Neural progenitor cell (in vitro differentiated cells): Measurements from ENCODE around the gene CEP128. TPM values are rescaled to one million over a fixed set of nuclear protein-coding genes. Genes with fewer than 3 reads are reported as not detected.

Experiments
- DNase-seq: peaks from one replicate; pipeline ENCODE4 v3.0.0-alpha.2; 2016; ENCODE audit warnings: low spot score
- H2AFZ ChIP-seq: fragments of 200-600 bp; sonication (generic); replicated peaks from 2 replicates; pipeline ENCODE4 v1.6.1; 2016; ENCODE audit warnings: antibody characterized with exemption
- H3F3A ChIP-seq: fragments of 200-600 bp; sonication (generic); 2 replicates; pipeline ENCODE4 v1.6.1; 2016; ENCODE audit warnings: antibody characterized with exemption, low read depth
- H3K27ac ChIP-seq: fragments of 200-600 bp; sonication (generic); 2 replicates; pipeline ENCODE4 v1.5.1; 2016; ENCODE audit warnings: mild to moderate bottlenecking
- H3K27me3 ChIP-seq: fragments of 200-600 bp; sonication (generic); 2 replicates; pipeline ENCODE4 v1.6.1; 2016; ENCODE audit warnings: mild to moderate bottlenecking, moderate library complexity
- H3K36me3 ChIP-seq: fragments of 200-600 bp; sonication (generic); 2 replicates; pipeline ENCODE4 v1.5.1; 2016
- H3K4me1 ChIP-seq: fragments of 200-600 bp; sonication (generic); 2 replicates; pipeline ENCODE4 v1.6.1; 2016; ENCODE audit warnings: mixed run types
- H3K4me2 ChIP-seq: fragments of 200-600 bp; sonication (generic); 2 replicates; pipeline ENCODE4 v1.6.1; 2016
- H3K4me3 ChIP-seq: fragments of 200-600 bp; sonication (generic); 2 replicates; pipeline ENCODE4 v1.5.1; 2016
- H3K79me2 ChIP-seq: fragments of 200-600 bp; sonication (generic); 2 replicates; pipeline ENCODE4 v1.6.1; 2016; ENCODE audit warnings: low read depth
- H3K9ac ChIP-seq: fragments of 200-600 bp; sonication (generic); 2 replicates; pipeline ENCODE4 v1.6.1; 2016
- H3K9me3 ChIP-seq: fragments of 200-600 bp; sonication (generic); 2 replicates; pipeline ENCODE4 v1.5.1; 2016; ENCODE audit warnings: low read depth
- H4K20me1 ChIP-seq: fragments of 200-600 bp; sonication (generic); 2 replicates; pipeline ENCODE4 v1.6.1; 2016; ENCODE audit warnings: low read depth
- H3K27ac Mint-ChIP-seq: 3 replicates; pipeline ENCODE4 v1.8.0; 2021; ENCODE audit warnings: mixed read lengths
- H3K27me3 Mint-ChIP-seq: 2 replicates; pipeline ENCODE4 v1.8.0; 2022; ENCODE audit warnings: low read depth, mild to moderate bottlenecking, inconsistent platforms, moderate library complexity, mixed read lengths; ENCODE audit not compliant: insufficient read depth
- H3K36me3 Mint-ChIP-seq: 3 replicates; pipeline ENCODE4 v1.8.0; 2021; ENCODE audit warnings: mixed read lengths
- H3K4me1 Mint-ChIP-seq: 3 replicates; pipeline ENCODE4 v1.8.0; 2021; ENCODE audit warnings: mixed read lengths
- H3K4me3 Mint-ChIP-seq: 3 replicates; pipeline ENCODE4 v1.8.0; 2021; ENCODE audit warnings: mild to moderate bottlenecking, moderate library complexity, mixed read lengths
- H3K9me3 Mint-ChIP-seq: 3 replicates; pipeline ENCODE4 v1.8.0; 2020; ENCODE audit warnings: mixed read lengths
- EZH2 ChIP-seq: fragments of 200-600 bp; sonication (generic); IDR thresholded peaks from 2 replicates; pipeline ENCODE4 v1.6.1; 2017; ENCODE audit warnings: antibody characterized with exemption, mild to moderate bottlenecking, moderate library complexity
- EZH2phosphoT487 ChIP-seq: fragments of 200-600 bp; sonication (generic); IDR thresholded peaks from 2 replicates; pipeline ENCODE4 v1.6.1; 2017; ENCODE audit warnings: antibody characterized with exemption
- total RNA-seq: library from RNA; depleted of rRNA; stranded (reverse); fragments of >200 nt; gene quantifications from 2 replicates; pipeline ENCODE4 v1.2.3, GENCODE V29; 2015; ENCODE audit warnings: low replicate concordance
- TF ChIP-seq, protein P1 (sequence below): fragments of 200-600 bp; sonication (generic); IDR thresholded peaks from 2 replicates; pipeline ENCODE4 v1.5.1; 2017; ENCODE audit warnings: antibody characterized with exemption, mild to moderate bottlenecking

The CEP128 gene
- total RNA-seq, 1 donor from 2014 or later: 12.1 TPM

DNA sequence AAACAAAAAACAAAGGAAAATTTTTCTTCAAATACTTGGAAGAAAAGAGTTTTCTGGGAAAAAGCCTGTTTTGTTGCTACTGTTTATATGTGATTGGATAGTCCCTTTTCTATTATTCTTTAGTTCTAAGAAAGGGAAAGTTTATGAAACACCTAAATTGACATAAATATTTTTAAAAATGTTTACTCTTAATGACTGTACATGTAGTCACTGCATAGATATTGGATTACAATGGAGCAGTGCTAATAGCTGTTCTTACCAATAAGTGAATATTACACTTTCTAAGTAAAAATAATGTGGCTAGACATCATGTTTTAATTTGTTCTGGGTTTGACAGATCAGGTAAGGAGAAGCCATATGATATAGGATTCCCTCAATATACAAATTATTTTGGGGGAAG lies 377.5 kb downstream of the CEP128 start:
- Histone ChIP-seq H3K4me1 (peaks cover 3% of the 10 kb centered on the region), H3F3A (no peaks in the 10 kb centered on the region), H2AFZ (no peak overlapping the region), H3K9me3 (no peaks in the 10 kb centered on the region), H3K4me3 (no peak overlapping the region), H3K9ac (no peak overlapping the region), H3K79me2 (no peaks in the 10 kb centered on the region), H3K36me3 (no peaks in the 10 kb centered on the region), H3K27ac (no peak overlapping the region), H3K27me3 (no peaks in the 10 kb centered on the region), H3K4me2 (no peak overlapping the region), H4K20me1 (no peaks in the 10 kb centered on the region)
- H3K9me3 Mint-ChIP-seq: no peaks in the 10 kb centered on the region
- no peaks in the 10 kb centered on the region for H3K27me3 Mint-ChIP-seq
- peaks cover under 1% of the 10 kb centered on the region for H3K4me1 Mint-ChIP-seq
- H3K4me3 Mint-ChIP-seq: no peak overlapping the region
- TF ChIP-seq, protein P1, sequence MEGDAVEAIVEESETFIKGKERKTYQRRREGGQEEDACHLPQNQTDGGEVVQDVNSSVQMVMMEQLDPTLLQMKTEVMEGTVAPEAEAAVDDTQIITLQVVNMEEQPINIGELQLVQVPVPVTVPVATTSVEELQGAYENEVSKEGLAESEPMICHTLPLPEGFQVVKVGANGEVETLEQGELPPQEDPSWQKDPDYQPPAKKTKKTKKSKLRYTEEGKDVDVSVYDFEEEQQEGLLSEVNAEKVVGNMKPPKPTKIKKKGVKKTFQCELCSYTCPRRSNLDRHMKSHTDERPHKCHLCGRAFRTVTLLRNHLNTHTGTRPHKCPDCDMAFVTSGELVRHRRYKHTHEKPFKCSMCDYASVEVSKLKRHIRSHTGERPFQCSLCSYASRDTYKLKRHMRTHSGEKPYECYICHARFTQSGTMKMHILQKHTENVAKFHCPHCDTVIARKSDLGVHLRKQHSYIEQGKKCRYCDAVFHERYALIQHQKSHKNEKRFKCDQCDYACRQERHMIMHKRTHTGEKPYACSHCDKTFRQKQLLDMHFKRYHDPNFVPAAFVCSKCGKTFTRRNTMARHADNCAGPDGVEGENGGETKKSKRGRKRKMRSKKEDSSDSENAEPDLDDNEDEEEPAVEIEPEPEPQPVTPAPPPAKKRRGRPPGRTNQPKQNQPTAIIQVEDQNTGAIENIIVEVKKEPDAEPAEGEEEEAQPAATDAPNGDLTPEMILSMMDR: no peak
- TF ChIP-seq EZH2phosphoT487 (no peak), EZH2 (no peak)
- no peak overlapping the region for H3K27ac Mint-ChIP-seq
- no peaks in the 10 kb centered on the region for H3K36me3 Mint-ChIP-seq
- DNase-seq: no peak

DNA sequence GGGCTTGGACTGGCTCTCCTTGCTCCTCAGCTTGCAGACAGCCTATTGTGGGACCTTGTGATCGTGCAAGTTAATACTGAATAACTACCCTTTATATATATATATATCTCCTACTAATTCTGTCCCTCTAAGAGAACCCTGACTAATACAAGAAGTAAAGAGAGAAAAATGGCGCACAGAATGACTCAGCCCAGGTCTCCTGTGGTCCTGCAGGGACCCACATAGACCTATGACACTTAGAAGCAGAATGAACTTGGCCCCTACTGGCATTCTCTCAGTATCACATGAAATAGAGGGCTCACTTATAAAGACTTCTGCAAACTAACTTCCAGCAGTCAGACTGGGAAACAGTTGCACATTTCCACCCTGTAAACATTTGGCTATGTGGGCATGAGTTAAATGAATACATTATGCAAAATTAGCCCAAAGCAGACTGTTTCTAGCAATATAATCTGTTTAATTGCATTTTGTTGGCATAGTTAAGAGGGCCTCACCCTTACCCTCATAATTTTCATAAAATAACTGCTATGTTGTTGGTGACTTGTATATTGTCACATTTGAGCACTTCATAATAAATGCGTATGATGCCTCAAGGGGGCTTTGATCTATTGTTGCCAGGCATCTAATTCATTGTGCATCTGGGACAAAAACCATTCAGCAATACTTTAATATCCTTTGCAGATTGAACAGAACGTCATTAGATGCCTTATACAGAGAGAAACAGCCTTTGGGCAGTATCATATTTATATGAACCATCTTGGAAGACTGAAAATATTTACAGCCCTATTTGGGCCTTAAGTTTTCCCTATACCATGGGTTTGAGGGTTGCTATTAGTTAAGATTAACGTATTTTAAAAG lies 380.5 kb downstream of the CEP128 start:
- Histone ChIP-seq H3K4me2 (no peak overlapping the region), H3K27me3 (no peaks in the 10 kb centered on the region), H2AFZ (no peak overlapping the region), H3K4me1 (peaks cover 3% of the 10 kb centered on the region), H3F3A (no peaks in the 10 kb centered on the region), H3K79me2 (no peaks in the 10 kb centered on the region), H3K4me3 (no peak overlapping the region), H3K9me3 (no peaks in the 10 kb centered on the region), H3K27ac (no peak overlapping the region), H4K20me1 (no peaks in the 10 kb centered on the region), H3K36me3 (no peaks in the 10 kb centered on the region), H3K9ac (no peak overlapping the region)
- Mint-ChIP-seq H3K4me3 (no peak overlapping the region), H3K27ac (no peak overlapping the region), H3K27me3 (no peaks in the 10 kb centered on the region), H3K36me3 (no peaks in the 10 kb centered on the region), H3K9me3 (no peaks in the 10 kb centered on the region), H3K4me1 (peaks cover 2% of the 10 kb centered on the region)
- no peak for DNase-seq
- no peak for TF ChIP-seq EZH2
- no peak for TF ChIP-seq EZH2phosphoT487
- TF ChIP-seq, protein P1: no peak

DNA sequence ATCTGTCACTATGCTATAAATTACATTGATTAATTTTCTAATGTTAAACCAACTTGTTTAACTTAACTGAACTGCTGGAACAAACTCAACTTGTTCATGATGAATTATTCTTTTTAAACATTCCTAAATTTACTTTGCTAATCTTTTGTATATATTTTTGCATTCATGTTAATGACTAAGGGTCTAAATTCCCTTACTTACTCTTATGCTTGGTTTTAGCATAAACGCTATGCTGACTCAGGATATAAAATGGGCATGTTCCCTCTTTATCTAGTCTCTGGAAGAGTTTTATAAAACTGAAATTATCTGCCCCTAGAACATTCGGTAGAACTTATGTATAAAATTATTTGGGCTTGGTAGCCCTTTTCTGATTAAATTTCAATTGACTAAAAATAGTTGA lies 387.4 kb downstream of the CEP128 start:
- H3K27ac Mint-ChIP-seq: no peak overlapping the region
- H4K20me1 ChIP-seq: no peaks in the 10 kb centered on the region

More for the DNA sequence above, 387.4 kb downstream of the CEP128 start:
- no peaks in the 10 kb centered on the region for H3K27me3 ChIP-seq
- no peaks in the 10 kb centered on the region for H3K36me3 ChIP-seq
- no peaks in the 10 kb centered on the region for H3K79me2 ChIP-seq
- no peak overlapping the region for H3K9ac ChIP-seq
- Mint-ChIP-seq H3K9me3 (no peaks in the 10 kb centered on the region), H3K36me3 (no peaks in the 10 kb centered on the region), H3K4me3 (no peak overlapping the region), H3K4me1 (peaks cover 2% of the 10 kb centered on the region), H3K27me3 (no peaks in the 10 kb centered on the region)
- H3K4me2 ChIP-seq: no peak overlapping the region
- H3K27ac ChIP-seq: no peak overlapping the region
- no peak overlapping the region for H2AFZ ChIP-seq
- no peaks in the 10 kb centered on the region for H3K9me3 ChIP-seq
- DNase-seq: no peak
- H3K4me3 ChIP-seq: no peak overlapping the region
- TF ChIP-seq EZH2 (no peak), EZH2phosphoT487 (no peak)
- TF ChIP-seq, protein P1: no peak
- H3K4me1 ChIP-seq: no peaks in the 10 kb centered on the region
- H3F3A ChIP-seq: no peaks in the 10 kb centered on the region
